Lower lobe of right lung (tissue), 2 donors: ENCODE results near the gene EFCAB13. TPM values are rescaled to one million over a fixed set of nuclear protein-coding genes. Genes with fewer than 3 reads are reported as not detected.
A peak's percentile ranks its signal among the peaks of the same experiment; 100 is the strongest.

Experiments used
- ATAC-seq, 2 donors: fragments of 200-7000 bp; cut with Tn5 transposase; one replicate each; pipeline ENCODE4 v1.9.1; 2020 to 2022; ENCODE audit warnings: mild to moderate bottlenecking in 2 of 2, moderate library complexity in 2 of 2
- DNase-seq: peaks from one replicate; pipeline ENCODE4 v3.0.0-alpha.2; 2020
- H3K27ac ChIP-seq: fragments of 200-600 bp; one replicate; pipeline ENCODE4 v1.8.0; 2022
- H3K27me3 ChIP-seq: fragments of 200-600 bp; one replicate; pipeline ENCODE4 v1.8.0; 2022; ENCODE audit warnings: low read depth
- H3K36me3 ChIP-seq: fragments of 200-600 bp; one replicate; pipeline ENCODE4 v1.8.0; 2022; ENCODE audit warnings: mild to moderate bottlenecking
- H3K4me1 ChIP-seq: fragments of 200-600 bp; one replicate; pipeline ENCODE4 v1.8.0; 2022
- H3K4me3 ChIP-seq: fragments of 200-600 bp; one replicate; pipeline ENCODE4 v1.8.0; 2022; ENCODE audit warnings: mild to moderate bottlenecking
- H3K9me3 ChIP-seq: fragments of 200-600 bp; one replicate; pipeline ENCODE4 v1.8.0; 2022
- intact Hi-C: fragments of 100-400 bp; cut with DNase I; formaldehyde crosslinking; loops from one replicate; pipeline ENCODE4 v1.11.0; 2022
- long read RNA-seq: library from polyadenylated mRNA; unstranded; transcript quantifications from one replicate; pipeline ENCODE4 v2.0.0, GENCODE V29; 2021
- total RNA-seq: library from RNA; stranded (reverse); fragmentation: NEBNext Ultra II Directional; extraction: Animal tissue kit (Norgen Biotek cat#: 25700); gene quantifications from one replicate; pipeline ENCODE4 v1.2.1, GENCODE V29; 2021
- TF ChIP-seq, protein P1 (sequence below): fragments of 200-600 bp; IDR thresholded peaks from one replicate; pipeline ENCODE4 v1.8.0; 2022; ENCODE audit warnings: antibody characterized with exemption, mild to moderate bottlenecking
- donor health status: DM: no; HTN: yes; CAD: no; lungs with severe emphysema.

EFCAB13 gene, protein sequence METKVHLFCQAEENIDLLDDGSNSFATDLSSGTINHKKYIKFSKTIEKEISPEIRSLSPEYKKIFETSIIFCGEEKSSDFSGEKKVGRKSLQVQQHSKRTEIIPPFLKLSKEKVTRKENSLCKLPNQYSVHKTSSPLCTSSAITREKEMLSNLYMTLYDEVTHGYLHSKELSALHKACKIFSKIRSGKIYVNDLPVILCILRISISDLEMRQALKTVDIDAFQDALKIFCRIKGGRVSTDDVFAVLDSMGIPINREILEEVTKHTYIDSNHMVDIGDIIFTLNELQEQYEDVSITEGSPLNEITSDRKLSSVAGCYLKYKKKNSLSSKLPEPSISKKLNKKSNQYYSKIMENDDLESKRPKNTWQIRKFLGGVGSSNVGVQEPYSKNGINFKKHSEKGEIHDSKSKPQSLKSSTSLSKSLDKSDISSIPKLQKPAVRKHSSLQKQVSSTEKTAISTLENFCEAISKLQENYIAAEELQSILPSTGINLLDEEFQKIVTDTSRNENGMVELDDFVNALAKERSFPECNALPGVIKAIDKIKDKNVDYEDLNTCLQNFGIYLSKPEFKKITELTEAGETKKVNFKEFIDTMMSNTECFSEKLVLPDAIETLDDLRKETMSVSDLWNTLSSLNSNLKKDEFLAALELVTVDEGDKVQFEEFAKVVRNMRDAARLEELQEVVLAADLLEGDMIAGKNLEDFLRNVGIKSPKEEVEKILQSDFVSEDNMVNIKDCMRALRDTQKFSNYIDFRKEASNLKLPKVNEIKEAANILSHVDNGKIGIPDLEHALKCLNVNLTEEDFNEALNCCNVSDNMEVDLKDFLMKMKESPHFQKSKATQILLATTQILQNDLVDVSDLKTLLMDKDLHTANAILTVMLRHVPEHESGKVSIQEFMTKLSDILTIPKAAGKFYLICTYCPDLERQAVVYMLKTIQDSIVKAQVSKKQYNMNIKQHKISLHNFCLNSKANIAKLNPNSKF
- total RNA-seq, result 13.0 TPM
- long read RNA-seq, partial matches to known transcripts, result 1 of 12 reads
- long read RNA-seq, other reads (novel, unspliced or antisense), result 11 of 12 reads

DNA sequence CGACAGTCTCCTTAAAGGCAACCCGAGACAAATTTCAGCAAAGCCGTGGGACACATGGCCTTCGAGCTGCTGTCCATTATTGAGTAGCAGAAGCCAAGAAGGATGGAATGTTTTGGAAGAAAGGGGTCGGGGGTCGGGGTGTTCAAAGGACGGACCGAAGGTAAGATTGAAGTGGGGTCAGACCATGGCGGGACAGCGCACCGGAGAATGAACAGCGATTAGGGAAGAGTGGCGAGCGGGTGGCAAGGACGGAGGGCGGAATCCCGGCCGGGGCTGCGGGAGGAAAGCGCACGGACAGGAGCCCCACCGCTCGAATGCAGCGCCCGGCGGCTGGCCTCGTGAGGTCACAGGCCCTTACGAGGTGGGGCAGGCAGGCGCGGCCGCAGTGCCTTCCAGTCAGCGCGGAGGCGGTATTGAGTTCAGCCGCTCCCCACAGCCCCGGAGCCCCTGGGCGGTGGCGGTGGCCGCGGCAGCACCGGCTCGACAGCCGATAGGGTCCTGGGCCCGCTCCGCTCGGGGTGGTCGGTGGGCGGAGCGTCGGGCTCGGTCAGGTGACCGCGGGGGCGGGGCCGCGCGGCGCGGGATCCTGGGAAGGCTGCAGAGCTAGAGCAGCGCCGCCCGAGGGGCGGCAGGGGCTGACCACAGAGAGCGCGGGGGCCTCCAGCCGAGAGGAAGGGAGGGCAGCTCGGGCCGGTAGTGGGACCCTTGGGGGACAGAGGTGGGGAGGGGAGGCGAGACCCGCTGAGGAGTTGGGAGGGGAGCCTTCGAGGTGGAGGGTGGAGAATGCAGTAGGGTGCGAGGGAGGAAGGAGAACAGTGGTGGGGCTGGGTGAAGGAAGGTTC is at the start of gene EFCAB13:
EFCAB13 (plus strand) TSS at position 574 of the 842 bp plus-strand sequence. CDS start 4,399 bp downstream, outside the sequence.
- H3K27ac ChIP-seq, result peak within 1 kb of the TSS; percentile 88
- TF ChIP-seq, protein P1, sequence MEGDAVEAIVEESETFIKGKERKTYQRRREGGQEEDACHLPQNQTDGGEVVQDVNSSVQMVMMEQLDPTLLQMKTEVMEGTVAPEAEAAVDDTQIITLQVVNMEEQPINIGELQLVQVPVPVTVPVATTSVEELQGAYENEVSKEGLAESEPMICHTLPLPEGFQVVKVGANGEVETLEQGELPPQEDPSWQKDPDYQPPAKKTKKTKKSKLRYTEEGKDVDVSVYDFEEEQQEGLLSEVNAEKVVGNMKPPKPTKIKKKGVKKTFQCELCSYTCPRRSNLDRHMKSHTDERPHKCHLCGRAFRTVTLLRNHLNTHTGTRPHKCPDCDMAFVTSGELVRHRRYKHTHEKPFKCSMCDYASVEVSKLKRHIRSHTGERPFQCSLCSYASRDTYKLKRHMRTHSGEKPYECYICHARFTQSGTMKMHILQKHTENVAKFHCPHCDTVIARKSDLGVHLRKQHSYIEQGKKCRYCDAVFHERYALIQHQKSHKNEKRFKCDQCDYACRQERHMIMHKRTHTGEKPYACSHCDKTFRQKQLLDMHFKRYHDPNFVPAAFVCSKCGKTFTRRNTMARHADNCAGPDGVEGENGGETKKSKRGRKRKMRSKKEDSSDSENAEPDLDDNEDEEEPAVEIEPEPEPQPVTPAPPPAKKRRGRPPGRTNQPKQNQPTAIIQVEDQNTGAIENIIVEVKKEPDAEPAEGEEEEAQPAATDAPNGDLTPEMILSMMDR, result peak; percentile 45
- H3K4me3 ChIP-seq, result peak within 1 kb of the TSS; percentile 62
- H3K4me1 ChIP-seq, result peaks cover 5% of the 10 kb centered on the region
- H3K27me3 ChIP-seq, result no peaks in the 10 kb centered on the region
- ATAC-seq (peak; percentile 98 to 99), DNase-seq (peak; percentile 94)
- intact Hi-C loops, result no loop called here
- H3K9me3 ChIP-seq, result no peaks in the 10 kb centered on the region
- peaks cover 3% of the 10 kb centered on the region for H3K36me3 ChIP-seq

DNA sequence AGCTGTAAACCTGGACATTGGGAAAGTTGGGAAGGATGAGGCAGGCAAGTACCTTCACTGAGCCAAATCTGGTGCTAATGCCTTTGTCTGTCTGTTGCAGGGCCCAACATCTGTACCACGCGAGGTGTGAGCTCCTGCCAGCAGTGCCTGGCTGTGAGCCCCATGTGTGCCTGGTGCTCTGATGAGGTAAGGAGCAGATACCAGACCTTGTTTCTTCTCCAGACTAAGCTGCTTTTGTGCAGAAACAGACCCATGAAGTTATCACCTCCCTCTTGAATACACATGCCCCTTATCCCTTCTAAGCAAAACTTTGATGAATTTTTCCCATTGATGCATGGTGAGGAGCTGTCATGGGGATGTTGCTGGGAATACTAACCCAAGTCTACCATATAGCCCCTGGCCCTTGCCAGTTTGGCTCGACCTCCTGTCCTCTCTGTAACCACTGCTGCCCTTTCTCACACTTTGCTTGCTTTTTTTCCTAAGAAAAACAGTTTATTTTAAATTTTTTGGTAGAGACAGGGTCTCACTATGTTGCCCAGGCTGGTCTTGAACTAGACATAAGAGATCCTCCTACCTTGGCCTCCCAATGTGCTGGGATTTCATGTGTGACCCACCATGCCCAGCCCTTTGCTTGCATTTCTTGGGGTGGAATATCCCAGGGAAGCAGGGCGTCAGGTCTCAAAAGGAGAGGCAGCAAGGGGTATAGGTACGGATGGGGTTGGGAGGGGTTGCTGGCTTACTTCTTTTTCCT is 49.3 kb upstream of the EFCAB13 start:
- peaks cover 48% of the 10 kb centered on the region for H3K4me1 ChIP-seq
- TF ChIP-seq, protein P1, result no peak
- DNase-seq (no peak), ATAC-seq (no peak)
- peak overlapping the region; percentile 58 for H3K27ac ChIP-seq
- H3K4me3 ChIP-seq, result no peak overlapping the region
- intact Hi-C loops, result no loop called here
- no peaks in the 10 kb centered on the region for H3K9me3 ChIP-seq
- H3K27me3 ChIP-seq, result no peaks in the 10 kb centered on the region
- H3K36me3 ChIP-seq, result no peaks in the 10 kb centered on the region

DNA sequence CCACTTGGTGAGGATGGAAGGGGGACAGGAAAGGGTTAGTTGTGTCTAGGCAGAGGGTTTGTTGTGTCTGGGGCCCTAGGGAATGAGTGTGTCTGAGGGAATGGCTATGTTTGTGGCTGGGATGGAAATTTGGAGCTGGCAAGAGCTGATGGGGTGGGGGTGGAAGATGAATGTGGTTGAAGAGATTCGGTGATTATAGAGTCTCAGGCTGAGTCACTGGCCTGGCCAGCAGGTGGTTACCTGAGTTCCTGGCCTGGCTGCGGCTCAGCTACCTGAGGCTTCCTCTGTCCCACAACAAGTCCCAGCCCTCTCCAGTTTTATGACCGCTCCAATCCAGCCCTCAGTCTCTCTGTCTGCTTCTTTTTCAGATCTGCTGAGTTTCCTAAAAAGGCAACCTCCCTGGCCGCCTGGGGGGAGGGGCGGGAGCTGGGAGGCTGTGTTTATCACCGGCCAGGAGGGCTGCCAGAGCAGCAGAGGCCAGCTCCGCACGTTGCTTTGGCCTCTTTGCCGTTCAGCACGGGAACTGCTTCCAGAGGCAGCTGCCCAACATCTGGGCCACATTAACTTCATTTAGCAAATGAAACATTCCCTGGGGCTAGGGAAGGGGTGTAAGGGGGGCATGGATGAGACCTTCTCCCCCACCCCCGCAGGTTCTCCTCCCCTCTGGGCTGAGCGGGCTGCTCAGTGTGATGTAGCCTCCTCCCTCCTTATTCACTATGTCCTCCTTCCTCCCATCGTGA is 48.3 kb upstream of the EFCAB13 start:
- no peaks in the 10 kb centered on the region for H3K9me3 ChIP-seq
- peaks cover 57% of the 10 kb centered on the region for H3K4me1 ChIP-seq
- H3K27me3 ChIP-seq, result no peaks in the 10 kb centered on the region
- H3K4me3 ChIP-seq, result no peak overlapping the region
- DNase-seq (peak; percentile 59), ATAC-seq (peak; percentile 15 to 25)
- intact Hi-C loops, result no loop called here
- TF ChIP-seq, protein P1, result no peak
- H3K36me3 ChIP-seq, result no peaks in the 10 kb centered on the region
- H3K27ac ChIP-seq, result peak overlapping the region; percentile 58

DNA sequence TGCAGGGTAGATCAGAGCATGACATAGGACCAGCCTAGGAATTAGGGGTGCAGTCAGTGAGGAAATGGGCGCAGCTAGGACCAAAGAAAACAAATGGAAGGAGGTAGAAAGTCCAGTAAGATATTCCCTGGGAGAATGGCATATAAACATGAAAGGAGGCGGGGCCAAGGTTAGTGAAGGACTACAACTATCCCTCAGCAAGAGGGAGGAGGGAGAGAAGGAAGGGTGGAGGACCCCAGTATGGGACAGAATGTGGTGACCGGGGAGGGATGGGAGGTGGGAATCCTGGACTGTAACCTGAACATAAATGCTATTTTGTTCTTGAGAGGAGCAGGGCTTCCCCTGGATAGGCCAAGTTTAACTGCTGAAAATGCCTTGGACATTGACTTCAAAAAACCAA is 47.3 kb upstream of the EFCAB13 start:
- H3K9me3 ChIP-seq, result no peaks in the 10 kb centered on the region
- ATAC-seq (no peak), DNase-seq (no peak)
- no peaks in the 10 kb centered on the region for H3K27me3 ChIP-seq
- H3K4me3 ChIP-seq, result no peak overlapping the region
- intact Hi-C loops, result no loop called here
- peak overlapping the region; percentile 58 for H3K27ac ChIP-seq
- H3K4me1 ChIP-seq, result peaks cover 61% of the 10 kb centered on the region
- no peaks in the 10 kb centered on the region for H3K36me3 ChIP-seq
- TF ChIP-seq, protein P1, result no peak
